Activated naive CD4-positive, alpha-beta T cell treated with Interleukin-2 at 50 U/mL for 16 hours (primary cell): ENCODE results near the gene SRGAP2C.
"Not testable (repeated sequence)": the region's sequence is repeated elsewhere in the genome, so short reads cannot be mapped to it uniquely, and the experiment has no call there.

Experiments
- DNase-seq: peaks from one replicate; pipeline ENCODE4 v3.0.0-alpha.2; 2020

The SRGAP2C gene

GRCh38 chr1:121187914-121188313 is 3.1 kb downstream of the SRGAP2C start:
- DNase-seq = not testable (repeated sequence)

DNA sequence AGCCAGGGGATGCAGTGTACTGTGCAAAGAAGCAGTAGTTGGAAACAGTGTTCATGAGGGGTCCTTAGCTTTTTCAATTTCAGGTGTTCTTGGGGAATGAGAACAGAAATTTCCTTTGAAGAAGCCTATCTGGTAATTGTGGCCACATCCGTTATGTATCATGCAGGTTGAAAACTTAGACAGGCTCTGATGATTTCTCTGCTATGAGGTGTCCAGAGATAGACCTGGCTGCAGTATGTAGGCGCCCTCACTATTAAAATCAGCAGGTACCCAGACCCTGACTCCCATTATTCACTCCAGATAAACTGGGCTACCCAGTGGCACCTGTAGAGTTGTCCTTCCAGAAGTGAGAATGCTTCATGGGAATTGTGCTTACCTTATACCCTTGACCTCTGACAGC is 7.7 kb downstream of the SRGAP2C start:
- not testable (repeated sequence) for DNase-seq

GRCh38 chr1:121197095-121197882 is 12.5 kb downstream of the SRGAP2C start:
- not testable (repeated sequence) for DNase-seq

GRCh38 chr1:121199763-121200162 is 15.0 kb downstream of the SRGAP2C start:
- DNase-seq = not testable (repeated sequence)

GRCh38 chr1:121200232-121200631 is 15.5 kb downstream of the SRGAP2C start:
- not testable (repeated sequence) for DNase-seq

DNA sequence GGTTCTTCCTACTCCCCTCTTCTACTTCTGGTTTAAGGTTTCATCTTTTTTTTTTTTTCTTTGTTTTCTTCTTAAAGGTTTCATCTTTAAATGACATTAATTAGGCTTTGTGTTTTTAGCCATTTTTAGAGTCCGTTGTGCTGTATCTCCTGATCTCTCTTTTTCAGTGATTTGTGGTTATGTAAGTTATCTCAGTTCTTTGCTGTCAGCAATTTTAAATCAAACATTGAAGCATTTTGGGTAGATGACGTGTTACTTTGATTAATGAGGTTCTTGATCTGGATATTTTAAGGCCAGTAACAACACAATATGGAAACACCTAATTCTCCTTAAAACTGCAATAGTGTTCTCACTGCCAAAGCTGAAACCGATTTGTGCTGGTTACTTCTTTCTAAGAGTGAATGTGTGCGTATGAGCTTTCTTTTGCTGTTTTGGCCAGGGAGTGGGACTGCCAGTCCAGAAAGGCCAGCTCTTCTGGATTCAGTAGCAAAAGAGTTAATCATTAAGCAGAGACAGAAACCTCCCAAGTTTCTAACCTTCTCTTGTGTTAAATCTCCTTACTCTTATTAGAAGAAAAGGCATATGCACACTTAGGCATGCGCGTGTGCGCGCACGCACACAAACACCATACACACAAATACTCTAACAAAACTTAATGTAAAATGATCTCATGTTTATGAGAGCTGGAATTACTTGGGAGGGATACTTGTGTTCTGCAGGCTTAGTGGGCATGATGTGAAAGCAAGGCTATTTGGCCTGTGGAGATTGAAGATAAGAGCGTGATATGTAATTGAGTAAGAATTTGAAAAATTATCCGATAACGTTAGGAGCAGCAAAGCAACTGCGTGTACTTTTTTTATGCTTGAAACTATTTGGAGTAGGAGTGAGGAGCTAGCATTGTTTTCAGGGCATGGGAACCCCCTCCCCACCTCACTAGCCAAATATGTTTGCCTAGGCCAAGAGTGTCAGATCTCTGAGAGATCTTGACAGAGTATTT is 16.5 kb downstream of the SRGAP2C start:
- not testable (repeated sequence) for DNase-seq

GRCh38 chr1:121202986-121203385 is 18.2 kb downstream of the SRGAP2C start:
- DNase-seq = not testable (repeated sequence)

DNA sequence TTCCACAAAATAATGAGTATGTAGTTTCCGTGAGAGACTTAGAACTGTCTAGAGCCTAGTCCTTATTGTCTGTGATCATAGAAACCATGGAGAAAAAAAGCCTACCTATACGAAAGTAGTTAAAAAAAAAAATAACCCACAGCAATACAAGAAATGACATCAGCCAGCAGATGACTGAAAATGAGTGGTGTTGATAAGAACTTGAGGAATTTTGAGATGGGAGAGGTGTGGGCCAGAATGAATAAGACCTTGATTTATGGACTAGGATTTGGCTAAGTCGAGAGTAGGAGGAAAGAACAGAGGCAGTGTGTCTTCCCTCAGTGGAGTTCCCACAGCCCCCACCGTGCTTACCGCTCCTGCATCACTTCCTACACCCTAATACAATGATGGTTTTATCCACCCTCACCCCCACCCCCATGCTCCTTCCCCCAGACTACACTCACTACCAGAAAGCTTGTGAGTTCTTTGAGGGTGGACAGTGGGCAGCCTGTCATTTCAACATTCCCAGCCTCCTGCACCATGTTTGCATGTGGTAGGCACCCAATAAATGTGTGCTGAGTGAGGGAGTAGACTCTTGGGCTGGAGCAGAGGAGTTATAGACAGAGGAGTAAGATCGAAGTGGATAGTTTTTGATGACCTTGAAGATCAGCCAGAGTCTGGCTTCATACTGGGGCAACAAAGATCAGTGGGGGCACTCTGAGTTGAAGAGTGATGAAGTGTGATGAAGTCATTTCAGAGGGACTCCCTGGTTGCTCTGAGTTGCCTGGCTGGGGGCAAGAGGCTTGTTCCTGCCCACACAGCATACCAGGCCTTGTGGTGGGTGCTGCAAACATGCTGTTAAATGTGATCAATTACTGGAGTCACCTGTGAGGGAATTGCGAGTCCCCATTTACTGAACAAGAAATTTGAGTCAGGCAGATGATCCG is 21.3 kb downstream of the SRGAP2C start:
- not testable (repeated sequence) for DNase-seq

- not testable (repeated sequence) for DNase-seq
These were observed 22.6 kb downstream of the SRGAP2C start for GRCh38 chr1:121207328-121207727.

DNA sequence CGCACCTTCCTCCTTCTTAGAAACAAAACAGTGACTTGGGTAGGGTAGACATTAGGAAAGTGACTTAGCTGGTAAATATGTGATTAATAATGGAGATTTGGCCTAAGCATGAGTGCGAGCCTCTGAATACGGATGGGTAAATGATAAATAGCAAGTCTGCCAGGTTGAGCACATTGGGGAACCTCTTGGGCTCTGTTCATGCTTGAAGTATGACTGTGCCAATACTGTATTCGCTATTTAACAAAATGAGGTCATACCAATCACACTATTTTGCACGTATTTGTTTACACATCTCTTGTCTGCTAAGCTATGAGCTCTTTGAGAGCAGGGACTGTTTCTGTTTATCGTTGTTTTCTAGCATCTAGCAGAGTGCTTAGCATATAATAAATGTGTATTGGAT is 23.6 kb downstream of the SRGAP2C start:
- DNase-seq = not testable (repeated sequence)

GRCh38 chr1:121210778-121211177 is 26.0 kb downstream of the SRGAP2C start:
- not testable (repeated sequence) for DNase-seq

DNA sequence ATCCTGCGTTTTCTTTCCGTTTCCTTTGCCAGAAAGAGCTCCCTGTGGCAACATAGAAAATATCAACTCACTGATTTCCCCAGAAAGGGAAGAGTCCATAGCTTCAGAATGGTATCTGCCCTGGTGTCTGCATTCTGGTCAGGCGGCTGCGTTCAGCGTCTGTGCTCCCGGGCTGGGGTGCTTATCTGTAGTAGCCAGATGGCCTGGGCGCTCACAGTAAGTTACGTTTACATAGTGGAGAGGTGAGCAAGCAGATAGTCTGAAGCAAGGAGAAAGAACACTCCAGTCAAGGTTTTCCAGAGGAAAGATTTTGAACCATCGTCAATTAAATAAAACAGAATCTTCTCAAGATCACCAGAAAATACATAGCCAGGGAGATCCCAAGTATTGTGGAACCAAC is 28.7 kb downstream of the SRGAP2C start:
- DNase-seq = not testable (repeated sequence)

- DNase-seq = not testable (repeated sequence)
These were observed 29.9 kb downstream of the SRGAP2C start for GRCh38 chr1:121214544-121215156.

DNA sequence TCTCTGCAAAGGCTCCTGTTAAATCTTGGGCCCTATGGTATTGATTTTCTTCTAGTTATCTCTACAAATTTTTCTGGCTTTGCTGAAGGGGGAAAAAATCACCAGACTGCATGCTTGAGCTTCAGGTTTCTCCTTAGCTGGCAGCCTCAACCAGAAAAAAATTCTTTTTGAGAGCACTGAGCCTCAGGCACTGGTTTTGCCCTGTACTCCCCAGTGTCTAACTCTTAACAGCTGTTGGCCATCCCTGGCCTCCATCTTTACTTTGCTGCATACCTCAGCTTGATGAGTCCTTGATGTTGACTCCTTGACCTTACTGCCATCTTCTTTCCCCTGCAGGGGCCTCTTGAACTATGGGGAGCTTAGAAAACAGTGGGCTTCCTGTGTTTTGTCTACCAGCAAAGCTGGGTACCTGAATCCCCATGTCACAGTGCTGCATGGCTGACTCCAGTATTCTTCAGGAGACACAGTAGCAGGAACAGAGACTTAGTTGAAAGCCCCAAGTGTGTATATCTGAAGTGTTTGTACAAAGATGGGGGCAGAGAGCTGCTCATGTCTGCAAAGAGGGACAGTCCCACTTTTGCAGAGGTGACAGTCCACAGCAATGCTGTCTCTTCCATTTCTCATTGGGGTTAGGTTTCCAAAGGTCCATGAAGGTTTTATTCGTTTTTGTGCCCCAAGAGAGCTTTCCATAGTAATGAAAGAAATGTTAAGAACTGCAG is 31.1 kb downstream of the SRGAP2C start:
- DNase-seq = not testable (repeated sequence)

DNA sequence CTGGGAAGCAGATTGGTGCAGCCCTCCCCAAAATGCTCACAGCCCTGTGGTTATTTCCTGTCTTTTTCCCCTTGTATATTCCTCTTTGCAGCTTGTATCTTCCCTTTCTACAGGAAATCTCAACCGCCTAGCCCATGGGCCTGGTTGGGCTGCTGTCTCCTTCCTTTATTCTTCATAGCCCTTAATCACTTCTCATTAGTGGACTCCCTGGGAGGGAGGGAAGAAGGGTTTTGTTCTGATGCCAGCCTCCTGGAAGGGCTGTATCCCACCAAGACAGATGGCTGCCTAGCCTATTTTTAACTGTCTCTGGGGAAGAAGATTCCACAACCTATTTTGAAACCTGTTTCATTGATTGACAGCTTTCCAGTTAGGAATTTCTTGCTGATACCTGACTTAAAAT is 31.9 kb downstream of the SRGAP2C start:
- not testable (repeated sequence) for DNase-seq

DNA sequence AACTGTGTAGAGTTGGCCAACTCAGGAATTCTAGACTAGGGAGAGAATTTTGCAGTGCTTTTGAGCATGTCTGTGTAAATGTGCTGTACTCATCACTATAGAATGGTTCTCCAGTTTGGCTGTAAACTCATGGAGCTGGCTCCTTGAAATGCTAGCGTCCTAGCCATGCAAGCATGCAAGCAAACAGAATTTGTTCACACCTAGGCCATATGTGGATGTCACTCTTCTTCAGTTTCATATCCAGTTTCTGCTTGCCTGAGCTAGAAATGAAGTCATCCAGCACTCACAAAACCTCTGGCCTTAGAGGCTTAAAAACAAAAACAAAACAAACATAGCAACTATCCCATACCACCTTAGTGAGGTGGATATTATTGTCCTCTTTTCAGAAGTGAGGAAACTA is 37.0 kb downstream of the SRGAP2C start:
- DNase-seq = not testable (repeated sequence)

- not testable (repeated sequence) for DNase-seq
These were observed 39.9 kb downstream of the SRGAP2C start for GRCh38 chr1:121224714-121225113.

GRCh38 chr1:121226295-121226904 is 41.6 kb downstream of the SRGAP2C start:
- not testable (repeated sequence) for DNase-seq

DNA sequence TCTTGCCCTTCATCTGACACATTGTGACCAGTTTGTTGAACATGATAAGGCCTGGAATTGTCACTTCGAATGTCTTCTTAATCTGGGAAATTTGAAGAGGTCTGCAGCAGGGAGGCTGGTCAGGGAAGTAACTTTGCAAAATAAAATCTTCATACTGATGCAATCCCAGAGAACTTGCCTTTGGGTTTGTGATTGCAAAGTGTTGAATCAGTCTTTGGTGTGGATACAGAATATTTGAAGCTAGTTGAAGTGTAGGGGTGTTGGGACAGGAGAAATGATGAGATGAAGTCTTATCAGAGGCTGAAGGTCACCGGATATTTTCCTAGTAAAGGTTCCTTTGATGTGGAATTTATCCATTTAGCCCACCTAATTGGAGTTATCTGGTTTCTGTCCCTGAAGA is 42.1 kb downstream of the SRGAP2C start:
- DNase-seq = not testable (repeated sequence)

- DNase-seq = not testable (repeated sequence)
These were observed 43.0 kb downstream of the SRGAP2C start for GRCh38 chr1:121227544-121228330.
